GM21381 (cell line): ENCODE data around the gene SLC38A5.

Experiments used
- ATAC-seq: cut with Tn5 transposase; IDR thresholded peaks from one replicate; pipeline ENCODE4 v1.9.1; 2021; ENCODE audit warnings: mild to moderate bottlenecking, moderate library complexity; ENCODE audit not compliant: unreplicated experiment

SLC38A5 gene

DNA sequence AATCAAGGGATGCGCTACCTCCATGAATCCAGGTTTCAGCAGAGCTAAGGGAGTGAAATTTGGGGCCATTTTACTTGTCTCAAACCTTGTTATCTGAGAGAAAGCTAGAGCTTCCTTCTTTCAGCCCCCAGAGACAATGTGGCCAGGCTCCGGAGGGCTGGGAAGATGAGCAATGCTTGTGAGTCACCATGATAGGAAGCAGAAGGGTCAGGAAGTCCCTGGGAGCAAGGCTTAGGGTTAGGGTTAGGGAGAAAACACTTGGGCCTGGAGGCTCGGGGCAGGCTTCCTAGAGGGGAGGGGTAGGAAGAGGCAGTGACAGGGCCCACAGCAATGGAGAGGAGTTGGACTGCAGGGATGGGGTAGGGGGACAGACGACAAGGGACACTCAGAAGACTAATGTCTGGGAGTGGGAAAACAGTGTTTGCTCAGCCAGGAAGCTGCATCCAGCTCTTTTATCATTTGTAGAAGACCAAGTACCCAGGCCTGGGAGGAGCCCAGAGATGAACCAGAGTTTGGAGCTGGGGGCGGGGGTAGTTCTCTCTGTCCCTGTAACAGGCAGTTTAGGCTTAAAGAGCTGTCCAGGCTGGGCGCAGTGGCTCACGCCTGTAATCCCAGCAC is 22.3 kb upstream of the SLC38A5 start:
- ATAC-seq: no peak

- no peak for ATAC-seq
These were observed 21.7 kb upstream of the SLC38A5 start for GRCh38 chrX:48491809-48492208.

GRCh38 chrX:48490661-48491060 is 20.6 kb upstream of the SLC38A5 start:
- ATAC-seq: no peak

DNA sequence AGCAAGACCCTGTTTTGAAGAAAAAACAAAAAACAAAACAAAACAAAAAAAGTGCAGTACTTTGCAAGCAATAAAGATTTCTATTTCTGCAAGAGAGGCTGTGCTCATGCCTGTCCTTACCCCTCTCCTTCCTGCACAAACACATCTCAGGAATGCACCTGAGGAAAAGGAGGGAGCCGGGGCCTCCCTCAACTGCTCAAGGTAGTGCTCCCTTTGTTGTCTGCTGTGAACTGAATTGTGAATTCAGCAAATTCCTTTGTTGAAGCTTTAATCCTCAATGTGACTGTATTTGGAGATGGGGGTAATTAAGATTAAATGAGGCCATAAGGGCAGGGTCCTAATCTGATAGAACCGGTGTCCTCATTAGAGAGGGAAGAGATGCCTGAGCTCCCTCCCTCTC is 19.8 kb upstream of the SLC38A5 start:
- no peak for ATAC-seq

- no peak for ATAC-seq
These were observed 19.2 kb upstream of the SLC38A5 start for GRCh38 chrX:48489296-48489695.

GRCh38 chrX:48488034-48488433 is 18.0 kb upstream of the SLC38A5 start:
- ATAC-seq: no peak

GRCh38 chrX:48487362-48487798 is 17.3 kb upstream of the SLC38A5 start:
- no peak for ATAC-seq

DNA sequence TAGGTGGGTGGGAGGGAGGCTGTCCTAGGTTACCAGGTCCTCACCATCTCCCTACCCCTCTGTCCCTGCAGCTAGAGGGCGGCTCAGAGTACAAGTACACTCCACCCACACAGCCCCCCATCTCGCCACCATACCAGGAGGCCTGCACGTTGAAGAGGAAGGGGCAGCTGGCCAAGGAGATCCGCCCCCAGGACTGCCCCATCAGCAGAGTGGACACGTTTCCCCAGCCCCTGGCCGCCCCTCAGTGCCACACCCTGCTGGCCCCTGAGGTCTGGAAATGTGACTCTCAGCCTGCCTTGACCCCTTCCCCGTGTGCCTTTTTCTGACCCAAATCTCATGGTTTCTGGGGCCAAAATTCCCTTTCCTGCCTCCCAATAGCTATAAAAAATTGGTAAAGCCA is 12.5 kb upstream of the SLC38A5 start:
- ATAC-seq: no peak

- no peak for ATAC-seq
These were observed 10.5 kb upstream of the SLC38A5 start for GRCh38 chrX:48480583-48480982.

- ATAC-seq: no peak
These were observed 10.1 kb upstream of the SLC38A5 start for GRCh38 chrX:48480142-48480541.

DNA sequence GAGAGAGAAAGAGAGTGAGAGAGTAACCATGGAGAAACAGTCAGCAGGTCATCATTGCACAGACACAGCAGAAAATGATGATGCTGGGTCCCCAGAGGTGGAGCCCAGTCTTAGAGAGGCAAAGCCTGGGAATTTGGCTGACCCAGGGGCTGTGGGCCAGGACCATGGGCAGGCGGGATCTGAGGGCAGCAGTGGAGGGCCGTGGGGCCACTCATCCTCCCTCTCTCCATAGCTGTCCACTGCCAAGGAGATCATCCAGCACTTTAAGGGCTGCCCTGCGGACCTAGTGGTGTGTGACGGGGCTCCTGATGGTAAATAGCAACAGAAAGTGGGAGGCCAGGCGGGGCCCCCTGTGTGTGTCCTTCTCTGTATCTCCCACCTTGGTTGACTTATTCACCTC is 8.7 kb upstream of the SLC38A5 start:
- ATAC-seq: no peak

DNA sequence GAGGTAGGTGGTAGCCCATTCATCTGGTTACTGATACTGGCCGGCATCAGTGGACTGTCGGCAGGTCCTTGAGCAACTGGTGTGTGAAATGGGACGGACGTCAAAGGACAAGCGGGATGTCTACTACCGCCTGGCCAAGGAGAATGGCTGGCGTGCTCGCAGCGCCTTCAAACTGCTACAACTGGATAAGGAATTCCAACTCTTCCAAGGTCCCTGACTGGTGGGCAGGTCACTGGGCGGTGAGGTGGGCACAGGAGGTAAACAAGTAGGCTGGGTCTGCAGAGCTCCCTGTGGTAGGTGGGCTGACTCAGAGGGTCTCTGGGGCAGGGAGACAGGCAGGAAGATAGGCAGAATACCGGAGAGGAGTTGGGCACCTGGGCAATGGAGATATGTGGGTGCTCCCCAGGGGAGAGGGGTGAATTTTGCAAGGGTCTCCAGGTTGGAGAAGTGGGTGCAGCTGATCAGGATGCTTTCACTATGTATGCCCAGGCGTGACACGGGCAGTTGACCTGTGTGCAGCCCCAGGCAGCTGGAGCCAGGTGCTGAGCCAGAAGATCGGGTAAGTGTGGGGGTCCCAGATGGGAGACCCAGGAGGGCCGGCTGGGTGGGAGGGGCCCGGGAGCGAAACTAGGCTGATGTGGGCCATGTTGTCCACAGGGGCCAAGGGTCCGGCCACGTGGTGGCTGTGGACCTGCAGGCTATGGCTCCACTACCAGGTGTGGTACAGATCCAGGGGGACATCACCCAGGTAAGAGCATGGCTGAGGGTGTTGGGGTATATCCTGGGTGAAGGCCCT is 8.1 kb upstream of the SLC38A5 start:
- no peak for ATAC-seq

DNA sequence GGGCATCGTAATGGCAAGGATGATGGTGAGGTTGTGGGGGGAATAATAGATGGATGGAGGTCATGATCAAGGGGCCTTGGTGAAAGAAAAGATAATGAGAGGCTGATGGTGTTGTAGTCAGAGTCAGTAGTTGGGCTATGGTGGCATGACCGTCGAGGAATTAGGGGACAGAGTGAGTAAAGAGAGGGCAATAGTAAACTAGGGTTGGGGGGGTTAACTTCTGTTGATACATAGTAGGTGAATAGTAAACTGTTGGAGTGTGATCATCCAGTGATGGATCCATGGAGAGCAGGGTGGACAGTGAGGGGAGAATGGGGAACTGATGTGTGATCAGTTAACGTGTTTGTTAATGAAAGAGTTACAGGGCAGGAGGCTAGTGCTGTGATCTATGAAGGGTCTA is 6.9 kb upstream of the SLC38A5 start:
- no peak for ATAC-seq

- peak; percentile 86 for ATAC-seq
These were observed 5.9 kb upstream of the SLC38A5 start, which contains the start of gene FTSJ1 for GRCh38 chrX:48475774-48476577. TSS of gene FTSJ1 (plus strand) at chrX:48476199. CDS start at chrX:48478048, 1,849 bp downstream.

DNA sequence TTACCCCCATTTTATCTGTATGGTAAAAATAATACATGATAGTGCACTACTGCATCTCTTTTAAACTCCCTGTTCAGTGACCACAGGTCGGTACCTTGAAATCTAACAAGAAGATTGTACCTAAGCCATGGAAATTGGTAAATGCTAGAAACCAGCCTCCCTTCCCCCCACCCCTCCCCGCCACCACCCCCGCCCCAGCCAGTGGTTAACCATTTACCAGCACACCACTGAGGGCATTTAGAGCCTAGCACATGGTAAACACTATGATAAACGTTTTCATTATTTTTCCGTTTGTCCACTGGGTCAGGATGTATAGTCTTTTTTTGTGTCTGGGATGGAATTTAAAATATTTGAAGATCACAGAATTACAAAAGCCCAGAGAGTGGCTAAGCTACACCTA is 5.2 kb upstream of the SLC38A5 start:
- no peak for ATAC-seq

- ATAC-seq: no peak
These were observed 4.5 kb upstream of the SLC38A5 start for GRCh38 chrX:48474581-48474980.

GRCh38 chrX:48474127-48474526 is 4.1 kb upstream of the SLC38A5 start:
- no peak for ATAC-seq

DNA sequence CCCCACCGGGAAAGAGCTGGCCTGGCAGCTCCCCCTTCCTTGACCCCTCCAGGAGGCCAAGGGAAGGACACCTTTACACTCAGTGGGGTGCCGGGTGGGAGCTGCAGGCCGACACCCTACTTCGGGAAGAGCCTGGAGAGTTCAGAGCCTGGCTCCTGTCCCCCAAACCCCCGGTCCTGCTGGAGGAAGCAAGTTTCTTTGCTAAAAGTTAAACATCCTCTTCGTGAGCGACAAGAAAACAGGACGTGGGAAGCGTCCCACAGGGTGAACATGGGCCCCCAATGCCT is 3.6 kb upstream of the SLC38A5 start:
- ATAC-seq: no peak

DNA sequence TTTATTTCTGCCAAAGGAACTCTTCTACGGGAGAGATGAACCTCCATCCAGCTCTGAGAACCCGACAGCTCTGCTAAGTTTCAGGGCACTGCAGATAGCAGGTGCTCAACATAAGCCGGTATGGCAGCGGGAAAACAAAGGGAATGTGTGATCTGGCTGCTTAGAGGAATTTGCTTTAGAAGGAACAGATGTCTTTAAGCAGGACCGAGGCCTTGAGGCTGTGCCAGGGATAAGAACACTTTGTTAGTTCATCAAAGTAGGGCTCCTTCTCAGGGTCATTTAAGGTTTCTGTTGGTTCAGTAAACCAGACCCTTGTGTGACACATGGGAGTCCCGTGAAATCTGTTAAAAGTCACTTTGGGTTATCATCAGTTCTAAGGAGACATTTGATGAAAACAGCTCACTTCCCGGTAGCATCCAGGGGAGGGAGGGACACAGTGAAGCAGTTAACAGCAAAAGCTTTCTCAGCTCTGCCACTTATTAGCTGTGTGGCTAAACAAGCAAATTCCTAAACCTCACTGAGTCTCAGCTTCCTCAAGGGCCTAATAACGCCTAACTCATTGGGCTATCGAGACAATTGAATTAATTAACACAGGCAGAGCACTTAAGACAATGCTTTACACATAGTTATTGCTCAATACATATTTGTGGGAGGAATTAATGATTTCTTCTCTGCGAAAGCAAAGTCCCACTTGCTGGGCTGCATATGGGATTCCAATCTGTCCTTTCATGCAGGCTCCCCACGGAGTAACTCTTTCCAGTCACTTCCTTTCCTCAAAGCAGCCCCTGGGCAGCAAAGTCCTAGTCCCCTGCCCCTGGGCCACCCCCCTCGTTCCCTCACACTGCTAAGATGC is 3.0 kb upstream of the SLC38A5 start:
- no peak for ATAC-seq

DNA sequence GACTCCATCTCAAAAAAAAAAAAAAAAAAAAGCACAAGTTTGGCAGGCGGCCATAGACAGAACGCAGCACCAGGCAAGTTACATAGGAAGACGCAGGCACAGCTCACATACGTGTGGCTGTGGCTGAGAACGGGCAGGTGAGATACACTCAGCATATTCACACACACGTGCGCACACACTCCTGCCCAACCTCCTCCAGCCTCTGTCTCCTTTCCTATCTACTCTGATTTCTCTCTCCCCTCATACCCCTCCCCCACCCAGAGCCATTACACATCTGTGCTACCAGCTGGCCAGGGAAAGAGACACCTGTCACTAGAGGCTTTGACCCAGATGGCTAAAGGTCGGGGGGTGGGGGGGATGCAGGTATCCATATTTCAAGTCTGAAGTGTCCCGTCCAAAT is 2.2 kb upstream of the SLC38A5 start:
- no peak for ATAC-seq

DNA sequence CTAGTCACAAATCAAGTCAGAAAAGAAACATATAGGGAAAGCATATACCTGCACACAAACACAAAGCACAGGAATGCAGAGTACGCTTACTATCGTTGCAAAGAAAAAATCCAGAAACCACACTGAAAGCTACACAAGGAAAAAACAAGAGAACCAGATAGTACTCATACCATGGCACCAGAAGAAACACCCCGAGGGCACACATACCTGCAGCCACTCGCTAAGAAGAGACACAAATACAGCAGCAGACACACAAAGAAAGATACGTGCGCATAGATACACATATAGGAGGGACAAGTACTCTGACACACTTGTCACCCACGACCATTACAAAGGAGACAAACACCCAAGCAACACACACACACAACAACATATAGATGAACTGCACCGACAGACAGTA is 1.4 kb upstream of the SLC38A5 start:
- no peak for ATAC-seq
